IMR-90 (cell line): ENCODE results near the gene CALD1.

ENCODE experiments used
- CEBPB ChIP-seq: IDR thresholded peaks from 2 replicates; pipeline ENCODE4 v1.6.1; 2012; ENCODE audit warnings: low read depth, low read length, improper control_type of control experiment
- MXI1 ChIP-seq: IDR thresholded peaks from 2 replicates; pipeline ENCODE4 v1.6.1; 2012; ENCODE audit warnings: low read depth, mild to moderate bottlenecking, low read length, moderate library complexity, borderline replicate concordance
- POLR2A ChIP-seq: IDR thresholded peaks from 2 replicates; pipeline ENCODE4 v1.6.1; 2012; ENCODE audit warnings: mild to moderate bottlenecking, low read depth, low read length
- RAD21 ChIP-seq: IDR thresholded peaks from 2 replicates; pipeline ENCODE4 v1.6.1; 2012; ENCODE audit warnings: low read length, improper control_type of control experiment
- RCOR1 ChIP-seq: IDR thresholded peaks from 2 replicates; pipeline ENCODE4 v1.6.1; 2012; ENCODE audit warnings: mild to moderate bottlenecking, low read length, improper control_type of control experiment; ENCODE audit not compliant: insufficient replicate concordance
- RFX5 ChIP-seq: IDR thresholded peaks from 2 replicates; pipeline ENCODE4 v1.8.0; 2012; ENCODE audit warnings: low read depth, mild to moderate bottlenecking, low read length, moderate library complexity
- TF ChIP-seq, protein P1 (sequence below): conservative IDR thresholded peaks from 2 replicates; pipeline ENCODE4 v1.5.1; 2012; ENCODE audit warnings: mild to moderate bottlenecking, low read depth, low read length, improper control_type of control experiment

- TF ChIP-seq RCOR1, result no peak
- no peak for TF ChIP-seq POLR2A
- TF ChIP-seq, protein P1, sequence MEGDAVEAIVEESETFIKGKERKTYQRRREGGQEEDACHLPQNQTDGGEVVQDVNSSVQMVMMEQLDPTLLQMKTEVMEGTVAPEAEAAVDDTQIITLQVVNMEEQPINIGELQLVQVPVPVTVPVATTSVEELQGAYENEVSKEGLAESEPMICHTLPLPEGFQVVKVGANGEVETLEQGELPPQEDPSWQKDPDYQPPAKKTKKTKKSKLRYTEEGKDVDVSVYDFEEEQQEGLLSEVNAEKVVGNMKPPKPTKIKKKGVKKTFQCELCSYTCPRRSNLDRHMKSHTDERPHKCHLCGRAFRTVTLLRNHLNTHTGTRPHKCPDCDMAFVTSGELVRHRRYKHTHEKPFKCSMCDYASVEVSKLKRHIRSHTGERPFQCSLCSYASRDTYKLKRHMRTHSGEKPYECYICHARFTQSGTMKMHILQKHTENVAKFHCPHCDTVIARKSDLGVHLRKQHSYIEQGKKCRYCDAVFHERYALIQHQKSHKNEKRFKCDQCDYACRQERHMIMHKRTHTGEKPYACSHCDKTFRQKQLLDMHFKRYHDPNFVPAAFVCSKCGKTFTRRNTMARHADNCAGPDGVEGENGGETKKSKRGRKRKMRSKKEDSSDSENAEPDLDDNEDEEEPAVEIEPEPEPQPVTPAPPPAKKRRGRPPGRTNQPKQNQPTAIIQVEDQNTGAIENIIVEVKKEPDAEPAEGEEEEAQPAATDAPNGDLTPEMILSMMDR, result peak; percentile 51
- TF ChIP-seq RAD21, result no peak
- TF ChIP-seq RFX5, result 0 out of 2 replicates have a peak, but pooled peaks have one; percentile 11
- TF ChIP-seq CEBPB, result no peak
- no peak for TF ChIP-seq MXI1
These were observed 207.2 kb downstream of the CALD1 start, which contains the start of gene AGBL3 for GRCh38 chr7:134986363-134987251.
